NCI-H526 treated with DMSO at 0.1 percent for 48 hours (cell line): ENCODE data around the gene KCND2.
"Not testable (repeated sequence)": the region's sequence is repeated elsewhere in the genome, so short reads cannot be mapped to it uniquely, and the experiment has no call there.

Experiments
- DNase-seq: peaks from one replicate; lab custom pipeline; 2025; lab: John Stamatoyannopoulos, UW

The KCND2 gene

DNA sequence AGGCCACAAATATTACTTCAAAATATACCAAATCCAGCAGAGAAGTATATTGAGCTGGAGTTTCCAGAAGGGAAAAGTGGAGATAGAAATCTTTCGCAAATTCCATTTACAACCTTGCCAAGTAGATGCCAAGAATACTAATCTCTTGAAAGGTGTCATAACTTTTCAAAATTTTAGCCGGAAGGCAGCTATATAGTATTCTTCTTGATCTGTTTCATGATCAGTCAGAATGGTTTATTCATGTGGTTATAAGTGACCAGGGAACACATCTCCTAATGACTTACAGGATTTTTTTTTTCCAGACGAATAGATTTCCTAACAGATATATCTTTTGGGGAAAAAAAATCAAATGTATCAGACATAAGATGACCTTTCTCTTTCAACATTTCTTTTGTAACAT, 314.3 kb downstream of the KCND2 start:
- no peak for DNase-seq

DNA sequence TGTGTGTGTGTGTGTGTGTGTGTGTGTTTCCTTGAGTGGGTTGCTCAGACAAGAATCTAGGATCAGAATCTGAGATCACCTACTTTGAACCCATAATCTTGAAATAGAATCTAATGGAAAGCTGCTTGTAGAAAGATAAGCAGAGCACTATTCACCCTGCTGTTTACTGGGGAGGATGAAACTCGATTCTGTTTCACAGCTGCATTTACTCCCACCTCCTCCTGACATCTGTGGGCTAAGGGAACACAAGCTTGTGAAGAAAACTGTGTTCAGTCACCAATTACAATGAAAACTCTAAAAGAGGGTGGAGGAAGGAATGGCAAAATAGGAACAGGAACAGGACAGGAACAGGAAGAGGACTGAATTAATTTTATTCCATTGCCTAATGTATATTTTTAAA, 315.4 kb downstream of the KCND2 start:
- no peak for DNase-seq

DNA sequence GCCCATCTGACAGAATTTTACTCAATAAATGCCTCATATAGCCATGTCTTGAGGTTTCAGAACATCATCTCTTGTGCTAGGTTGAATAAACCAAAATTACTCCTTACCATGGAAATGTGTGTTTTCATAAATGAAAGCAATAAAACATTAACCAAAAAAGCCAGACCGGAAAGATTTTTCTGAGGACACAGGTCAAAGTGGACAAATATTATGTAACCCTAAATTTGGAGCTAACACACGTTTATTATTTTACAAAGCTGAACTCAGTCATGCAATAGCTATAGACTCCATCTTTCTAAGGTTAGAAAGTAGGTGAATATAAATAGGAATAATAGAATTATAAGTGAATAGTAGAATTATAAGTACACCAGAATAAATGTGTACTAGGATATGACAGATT, 315.9 kb downstream of the KCND2 start:
- DNase-seq, result no peak

DNA sequence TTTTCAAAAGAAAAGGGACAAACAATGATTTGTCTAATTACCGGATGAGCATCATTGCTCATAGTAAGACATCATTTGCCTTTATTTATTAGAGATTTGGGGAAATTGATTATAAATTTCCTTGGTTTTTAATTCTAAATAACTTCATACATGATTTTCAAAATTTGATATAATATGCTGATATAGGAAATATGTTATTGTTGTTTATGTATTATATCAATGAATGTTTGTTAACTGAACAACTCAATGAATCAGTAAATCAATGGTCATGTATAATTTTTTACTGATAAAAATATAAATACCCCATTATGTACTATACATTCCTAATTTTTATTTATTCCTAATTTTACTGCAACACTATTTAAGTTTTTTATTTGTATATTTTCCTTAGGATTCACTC, 327.6 kb downstream of the KCND2 start:
- no peak for DNase-seq

DNA sequence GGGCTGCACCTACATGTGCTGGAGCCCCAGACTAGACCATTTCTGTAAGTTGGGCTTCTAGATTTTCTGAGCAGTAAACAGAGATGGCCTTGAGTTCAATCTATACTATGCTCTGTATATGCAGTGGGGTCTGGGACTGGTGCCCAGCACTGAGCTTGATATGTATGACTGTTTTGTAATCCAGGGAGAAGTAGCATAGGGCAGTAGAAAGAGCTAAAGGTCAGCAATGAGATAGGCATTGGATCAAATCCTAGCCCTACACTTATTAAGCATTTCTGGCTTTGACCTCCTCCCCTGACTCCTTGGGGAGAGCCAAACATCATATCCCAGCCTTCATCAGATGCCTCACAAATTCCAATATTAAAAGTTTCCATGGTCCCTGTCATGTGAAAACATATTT, 330.4 kb downstream of the KCND2 start:
- DNase-seq, result no peak

DNA sequence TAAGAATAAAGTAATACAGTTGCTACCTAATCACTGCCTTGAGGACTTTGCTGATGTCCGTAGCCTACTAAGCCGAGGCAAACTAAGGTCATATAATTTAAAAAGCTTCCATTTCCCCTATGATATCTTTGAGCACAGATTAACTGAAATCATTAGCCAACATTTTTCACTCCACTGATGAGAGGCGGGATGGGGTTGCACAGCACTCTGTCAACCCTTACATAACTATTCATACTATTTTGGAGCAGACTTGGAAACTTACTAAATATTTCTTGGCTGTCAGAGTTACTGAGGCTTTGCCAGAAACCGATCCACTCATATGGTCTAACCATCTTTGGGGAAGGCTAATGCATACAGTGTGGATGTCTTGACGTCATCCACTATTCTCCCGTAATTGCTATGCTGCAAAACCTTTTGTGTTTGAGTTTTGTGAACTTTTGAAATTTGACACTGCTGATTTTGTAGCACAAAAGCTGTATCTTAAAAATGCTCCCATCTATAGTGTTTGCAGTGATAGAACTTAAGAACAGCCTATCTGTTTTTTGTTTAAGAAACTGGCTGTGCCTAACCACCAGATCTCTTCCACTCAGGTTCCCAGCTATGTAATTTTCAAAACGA, 336.3 kb downstream of the KCND2 start:
- no peak for DNase-seq

DNA sequence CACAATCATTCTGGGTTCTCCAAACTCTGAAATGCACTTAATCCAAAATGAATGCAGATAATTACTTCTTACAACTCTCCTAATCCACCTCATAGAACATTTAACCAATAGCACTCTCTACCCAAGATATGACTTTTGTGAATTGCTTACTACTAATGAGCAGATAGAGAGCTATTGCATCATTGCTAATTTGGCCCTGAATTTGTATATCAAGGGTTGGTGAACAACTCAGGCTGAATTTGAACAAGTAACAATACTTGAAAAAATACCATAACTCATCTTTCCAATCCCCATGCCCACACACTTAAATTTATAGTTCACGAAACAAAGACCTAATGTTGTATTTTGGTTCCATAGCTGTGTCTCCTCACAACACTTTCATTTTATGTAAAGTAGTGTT, 339.0 kb downstream of the KCND2 start:
- DNase-seq, result no peak

DNA sequence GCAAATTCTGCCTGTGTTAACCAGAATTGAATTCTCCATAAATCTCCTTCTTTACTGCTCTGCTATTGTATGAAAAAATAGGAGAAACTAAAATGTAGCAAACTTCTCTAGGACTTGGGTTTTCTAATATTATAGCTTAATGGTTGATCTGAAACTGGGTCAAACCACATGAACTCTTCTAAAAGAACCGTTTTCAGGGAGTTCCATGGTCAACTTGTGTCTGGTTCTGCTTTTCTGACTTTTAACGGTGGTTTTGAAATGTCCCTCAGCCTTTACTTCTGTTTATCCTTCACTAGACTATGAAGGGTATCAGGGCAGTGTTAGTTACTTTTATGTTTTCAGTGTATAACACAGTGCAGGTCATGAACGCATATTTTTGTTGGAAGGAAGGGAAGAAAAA, 342.7 kb downstream of the KCND2 start:
- DNase-seq, result no peak

DNA sequence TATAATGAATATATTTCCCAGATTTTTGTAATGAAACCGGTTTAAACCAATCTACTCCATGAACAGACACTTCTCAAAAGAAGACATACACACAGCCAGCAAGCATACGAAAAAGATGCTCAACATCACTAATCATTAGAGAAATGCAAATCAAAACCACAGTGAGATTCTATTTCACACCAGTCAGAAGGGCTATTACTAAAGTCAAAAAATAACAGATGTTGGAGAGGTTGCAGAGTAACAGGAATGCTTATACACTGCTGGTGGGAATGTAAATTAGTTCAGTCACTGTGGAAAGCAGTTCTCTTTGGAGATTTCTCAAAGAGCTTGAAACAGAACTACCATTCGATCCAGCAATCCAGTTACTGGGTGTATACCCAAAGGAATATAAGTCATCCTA, 344.3 kb downstream of the KCND2 start:
- no peak for DNase-seq

DNA sequence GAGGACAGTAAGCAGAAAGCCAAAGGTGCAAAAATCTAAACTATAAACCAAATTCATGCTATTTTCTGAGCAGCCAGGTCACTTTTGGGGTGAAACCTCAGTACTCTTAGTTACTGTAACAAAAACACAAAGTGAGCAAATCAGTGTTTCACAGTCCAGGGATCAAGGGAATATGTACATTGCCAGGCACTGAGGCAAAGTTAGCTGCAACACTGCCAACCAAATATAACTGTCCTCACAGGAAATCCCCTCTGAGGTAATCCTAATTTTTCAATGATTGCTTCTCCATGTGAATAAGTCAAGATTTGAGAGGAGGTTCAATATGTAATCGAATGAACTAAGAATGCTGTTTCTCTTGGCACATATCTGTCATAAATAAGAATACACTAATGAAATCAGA, 355.3 kb downstream of the KCND2 start:
- DNase-seq, result no peak

DNA sequence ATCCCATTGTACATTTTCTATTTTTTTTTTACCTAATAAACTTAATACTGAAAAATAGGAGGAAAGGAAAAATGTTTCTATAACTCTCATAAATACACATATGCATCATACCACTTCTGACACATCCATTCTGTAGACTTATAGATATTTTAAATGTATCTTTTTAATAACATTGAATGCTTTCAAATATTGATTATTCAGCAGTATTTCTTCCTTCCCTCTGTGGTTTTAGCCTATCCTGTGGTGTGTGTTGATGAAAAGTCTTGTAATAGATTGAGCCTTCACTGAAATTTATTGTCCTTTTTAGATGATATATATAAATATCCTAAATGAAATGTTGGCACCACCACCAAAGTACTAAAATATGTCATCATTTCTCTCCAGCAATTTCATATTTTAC, 366.9 kb downstream of the KCND2 start:
- no peak for DNase-seq

DNA sequence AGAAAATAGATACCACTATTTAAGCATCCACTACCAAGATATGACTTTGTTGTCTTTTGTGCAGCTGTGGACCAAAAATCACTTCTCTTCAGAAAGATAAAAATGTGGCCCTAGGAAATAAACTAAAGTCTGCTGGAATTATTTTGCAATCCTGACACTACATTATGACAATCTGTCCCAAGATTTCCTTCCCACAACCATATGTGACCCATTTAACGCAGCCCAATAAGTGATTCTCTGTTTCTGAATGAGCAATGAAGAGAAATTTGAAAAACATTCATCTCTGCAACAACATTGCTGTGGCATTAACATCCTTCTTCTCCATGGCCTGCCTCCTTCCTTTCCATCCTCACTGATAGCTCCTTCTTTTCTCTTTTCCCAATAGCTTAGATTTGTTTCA, 373.0 kb downstream of the KCND2 start:
- no peak for DNase-seq

DNA sequence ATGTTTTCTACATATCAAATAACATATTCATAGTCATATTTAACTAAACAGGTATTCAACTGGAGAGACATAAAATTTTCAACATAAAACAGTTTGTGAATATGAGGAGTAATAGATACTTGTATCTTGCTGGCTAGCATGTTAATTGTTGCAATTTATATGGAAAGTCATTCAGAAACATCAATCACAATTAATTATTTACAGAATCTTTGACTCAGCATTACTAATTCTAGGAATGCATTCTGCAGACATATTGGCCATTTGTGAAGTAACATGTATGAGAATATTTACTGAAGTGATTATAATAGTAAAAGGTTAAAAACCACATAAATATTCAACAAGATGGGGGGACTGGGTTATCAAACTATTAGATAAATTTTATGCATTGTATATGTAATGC, 381.3 kb downstream of the KCND2 start:
- no peak for DNase-seq

DNA sequence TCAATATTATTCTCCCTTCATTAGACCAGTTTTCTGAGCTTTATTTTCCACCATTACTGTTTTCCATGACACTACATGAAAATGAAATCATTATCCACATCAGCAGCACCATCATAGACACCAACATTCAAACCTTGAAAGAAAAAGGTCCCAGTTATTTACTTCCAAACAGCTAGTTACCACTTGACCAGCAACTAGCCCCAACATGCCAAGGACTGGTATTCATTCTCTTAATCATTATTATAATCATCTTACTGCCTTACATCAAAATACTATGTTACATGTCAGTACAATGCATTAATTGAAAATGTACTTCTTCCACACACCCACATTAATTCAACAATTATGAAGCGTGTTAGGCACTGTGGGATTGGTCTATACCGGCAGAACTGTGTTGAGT, 385.5 kb downstream of the KCND2 start:
- DNase-seq, result no peak

DNA sequence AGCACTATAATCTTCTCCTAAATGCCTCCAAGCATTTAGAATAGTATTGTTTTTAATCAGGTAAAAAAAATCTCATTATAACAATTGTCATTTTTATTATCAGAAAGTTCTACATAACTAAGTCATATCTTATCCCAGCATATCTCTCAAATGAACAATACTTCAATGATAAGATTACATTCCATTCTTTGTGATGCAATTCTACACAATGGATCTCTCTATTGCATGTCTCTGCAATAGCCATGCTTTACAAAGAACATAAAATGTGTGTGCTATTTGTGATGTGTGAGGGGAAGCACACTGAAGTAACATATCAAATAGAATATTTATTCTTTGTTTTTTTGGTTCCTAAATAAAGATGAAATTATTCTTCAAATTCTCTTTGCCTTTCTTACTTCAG, 389.3 kb downstream of the KCND2 start:
- DNase-seq, result no peak

DNA sequence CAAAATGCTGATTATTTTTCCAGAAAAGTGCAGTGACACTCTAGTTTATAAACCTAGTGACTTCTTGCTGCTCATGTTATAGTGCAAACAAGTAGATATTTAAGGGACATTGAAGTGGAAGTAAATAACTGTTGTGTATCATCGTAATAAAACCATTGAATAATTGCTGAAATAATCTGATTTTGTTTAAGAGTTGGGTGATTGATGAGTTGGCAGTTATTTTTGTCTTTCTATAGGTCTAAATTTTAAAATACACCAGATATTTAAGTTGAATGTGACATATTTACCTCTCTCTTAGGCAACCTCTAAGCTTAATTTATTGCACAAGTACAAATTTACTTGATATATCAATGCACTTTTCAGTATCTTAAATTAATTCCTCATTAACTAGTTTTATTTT, 392.1 kb downstream of the KCND2 start:
- DNase-seq, result no peak

DNA sequence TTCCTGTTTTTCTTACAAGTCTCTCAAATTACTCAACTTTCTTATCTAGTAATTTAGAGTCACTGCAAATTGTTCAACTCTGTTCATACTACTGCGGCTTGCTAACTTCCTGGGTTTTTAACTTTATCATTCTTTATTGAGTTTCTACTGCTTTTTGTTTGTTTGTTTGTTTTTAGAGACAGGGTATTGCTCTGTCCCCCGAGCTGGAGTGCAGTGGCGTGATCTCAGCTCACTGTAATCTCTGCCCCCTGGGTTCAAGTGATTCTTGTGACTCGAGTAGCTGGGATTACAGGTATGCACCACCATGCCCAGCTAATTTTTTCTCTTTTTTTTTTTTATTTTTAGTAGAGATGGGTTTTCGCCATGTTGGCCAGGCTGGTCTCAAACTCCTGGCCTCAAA, 402.1 kb downstream of the KCND2 start:
- no peak for DNase-seq

DNA sequence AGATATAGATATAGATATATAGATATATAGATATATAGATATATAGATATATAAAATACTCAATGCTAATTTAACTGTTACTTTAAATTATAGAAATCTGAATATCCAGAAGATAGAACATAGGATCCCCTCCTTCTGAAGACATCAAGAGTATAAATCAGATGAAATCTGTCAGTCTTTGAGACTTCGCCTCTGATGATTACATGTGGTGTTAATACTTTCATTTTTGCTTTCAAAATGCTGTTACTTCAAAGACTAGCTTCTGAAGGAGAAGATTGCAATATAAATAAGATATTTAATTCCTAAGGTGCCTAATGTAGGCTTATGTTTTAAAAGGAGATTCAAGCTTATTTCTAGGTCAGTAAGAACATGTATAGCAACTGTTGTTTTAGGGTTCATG, 404.6 kb downstream of the KCND2 start:
- no peak for DNase-seq

DNA sequence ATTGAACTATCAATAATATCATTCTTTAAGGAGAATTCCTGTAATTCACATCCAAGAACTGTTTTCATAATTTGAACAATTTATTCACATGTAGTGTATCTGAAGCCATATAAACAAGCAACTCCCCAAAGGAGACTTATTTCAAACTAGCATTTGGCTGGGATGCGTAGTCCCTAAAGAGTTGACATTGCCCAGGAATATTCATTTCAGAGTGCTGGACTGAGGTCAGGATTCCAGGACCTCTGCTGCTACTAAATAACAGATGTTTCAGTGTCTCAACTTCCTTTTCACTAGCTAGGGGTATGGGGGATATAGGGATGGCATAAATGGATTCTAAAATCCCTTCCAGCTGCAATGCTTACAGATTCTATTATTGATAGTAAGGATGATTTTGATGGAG, 408.0 kb downstream of the KCND2 start:
- no peak for DNase-seq

DNA sequence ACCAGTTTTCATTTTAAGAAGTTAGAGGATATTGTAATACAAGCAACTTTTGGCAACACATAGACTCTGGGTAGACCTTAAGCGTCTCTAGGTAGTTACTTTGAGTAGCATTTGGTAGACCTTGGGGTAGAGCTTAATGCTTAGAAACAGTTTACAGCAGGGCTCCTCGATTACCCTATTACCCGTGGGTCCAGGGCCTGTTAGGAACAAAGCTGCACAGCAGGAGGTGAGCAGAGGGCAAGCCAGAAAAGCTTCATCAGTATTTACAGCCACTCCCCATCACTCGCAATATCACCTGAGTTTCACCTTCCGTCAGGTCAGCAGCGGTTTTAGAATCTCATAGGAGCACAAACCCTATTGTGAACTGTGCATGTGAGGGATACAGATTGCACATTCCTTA, 411.5 kb downstream of the KCND2 start:
- DNase-seq, result no peak

DNA sequence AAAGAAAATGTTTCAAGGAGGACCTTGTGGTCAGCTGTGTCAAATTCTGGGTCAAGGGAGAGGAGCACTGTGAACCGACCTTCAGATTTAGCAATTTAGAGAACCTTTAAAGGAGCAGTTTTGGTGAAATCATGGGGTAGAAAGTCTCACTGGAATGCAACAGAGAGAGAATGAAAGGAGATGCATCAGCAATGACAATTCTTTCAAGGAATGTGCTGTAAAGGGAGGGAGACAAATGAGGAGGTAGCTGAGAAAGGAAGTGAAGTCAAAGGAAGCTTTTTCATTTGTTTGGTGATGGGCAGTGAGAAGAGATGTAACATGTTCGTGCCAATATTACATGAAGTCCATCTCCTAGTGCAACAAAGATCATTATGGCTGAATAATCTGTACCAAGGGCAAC, 418.9 kb downstream of the KCND2 start:
- no peak for DNase-seq

DNA sequence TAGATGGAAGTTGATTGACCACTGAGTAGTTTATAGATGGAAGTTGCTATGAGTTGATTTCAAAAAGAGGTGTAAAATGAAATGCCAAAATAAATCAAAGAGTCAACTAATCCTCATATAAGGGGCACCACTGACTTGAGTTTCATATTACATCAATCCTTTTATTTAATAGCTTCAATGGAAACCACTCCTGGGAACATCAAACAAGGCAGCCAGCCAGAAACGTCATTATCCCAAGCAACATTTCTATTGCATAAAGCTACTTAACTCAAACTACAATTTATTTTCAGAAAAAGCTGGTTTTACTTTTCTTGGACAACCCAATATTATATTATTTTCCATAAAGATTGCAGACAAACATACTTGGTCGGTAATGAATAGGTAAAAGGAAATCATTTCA, 422.9 kb downstream of the KCND2 start:
- no peak for DNase-seq

DNA sequence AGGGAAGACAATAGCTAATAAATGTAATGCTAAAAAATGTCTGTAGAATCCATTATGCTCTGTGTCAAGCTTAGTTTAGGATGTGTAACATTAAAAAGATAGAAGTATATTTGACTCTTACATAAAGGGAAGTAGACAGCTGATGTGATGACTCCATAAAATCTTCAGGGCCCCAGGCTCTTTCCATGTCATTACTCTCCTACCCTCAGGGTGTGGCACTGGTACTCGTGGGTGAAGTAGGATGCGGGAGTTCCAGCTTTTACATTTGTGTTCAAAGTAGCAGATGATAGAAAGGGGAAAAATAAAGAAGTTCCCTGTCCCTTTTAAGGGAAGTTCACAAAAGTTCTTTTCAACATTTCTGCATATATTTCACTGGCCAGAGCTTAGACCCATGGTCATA, 427.8 kb downstream of the KCND2 start:
- no peak for DNase-seq

DNA sequence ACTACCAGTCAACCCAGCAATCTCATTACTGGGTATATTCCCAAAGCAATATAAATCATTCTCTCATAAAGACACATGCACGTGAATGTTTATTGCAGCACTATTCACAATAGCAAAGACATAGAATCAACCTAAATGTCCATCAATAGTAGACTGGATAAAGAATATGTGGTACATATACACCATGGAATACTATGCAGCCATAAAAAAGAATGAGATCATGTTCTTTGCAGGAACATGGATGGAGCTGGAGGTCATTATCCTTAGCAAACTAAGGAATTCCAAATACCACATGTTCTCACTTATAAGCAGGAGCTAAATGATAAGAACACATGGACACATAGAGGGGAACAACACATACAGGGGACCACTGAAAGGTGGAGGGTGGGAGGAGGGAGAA, 429.4 kb downstream of the KCND2 start:
- not testable (repeated sequence) for DNase-seq
